HEK293 (cell line): ENCODE results near the gene KIAA1328.

ENCODE experiments used
- CTCF ChIA-PET: fragments of 350-600 bp; formaldehyde crosslinking; extraction: SDS; loops from one replicate; lab custom pipeline; 2021; ENCODE audit warnings: antibody characterized with exemption; lab: Yijun Ruan, JAX
- POLR2A ChIA-PET: fragments of 300-600 bp; formaldehyde crosslinking; extraction: SDS; loops from one replicate; lab custom pipeline; 2020; ENCODE audit warnings: antibody characterized with exemption, inconsistent platforms; lab: Yijun Ruan, JAX
- H3K27ac ChIP-seq: fragments of 200-500 bp; sonication (Bioruptor generic); 2 replicates; pipeline ENCODE4 v1.5.1; 2014; ENCODE audit warnings: low read depth, low read length, control low read depth, inconsistent platforms; ENCODE audit errors: extremely low read depth
- H3K36me3 ChIP-seq, 2 experiments: fragments of 200-500 bp in 1 of 2; sonication (Bioruptor generic) in 1 of 2; 1 replicate in 1 of 2; 2 replicates in 1 of 2; pipeline ENCODE4 v1.5.1; 2014 to 2017; ENCODE audit warnings: inconsistent platforms in 2 of 2, low read length in 2 of 2; ENCODE audit not compliant: control insufficient read depth in 2 of 2, insufficient read depth in 1 of 2
- H3K4me1 ChIP-seq: fragments of 200-500 bp; sonication (Bioruptor generic); 2 replicates; pipeline ENCODE4 v1.5.1; 2014; ENCODE audit warnings: mild to moderate bottlenecking, low read length, inconsistent platforms; ENCODE audit not compliant: control insufficient read depth, insufficient read depth
- H3K4me3 ChIP-seq: 2 replicates; pipeline ENCODE4 v1.5.1; 2011; ENCODE audit warnings: low read depth, mild to moderate bottlenecking, control low read depth, low read length, moderate library complexity
- H3K9me3 ChIP-seq: fragments of 200-500 bp; sonication (Bioruptor generic); 2 replicates; pipeline ENCODE4 v1.5.1; 2014; ENCODE audit warnings: low read depth, low read length, inconsistent platforms; ENCODE audit not compliant: control insufficient read depth, insufficient read depth
- BCL11B ChIP-seq: fragments of 450-650 bp; formaldehyde crosslinking; IDR thresholded peaks from 2 replicates; pipeline ENCODE4 v1.5.1; 2016; ENCODE audit warnings: low read depth, missing biosample characterization, missing genetic modification characterization
- KLF1 ChIP-seq: fragments of 450-650 bp; formaldehyde crosslinking; IDR thresholded peaks from 2 replicates; pipeline ENCODE4 v1.5.1; 2016; ENCODE audit warnings: missing biosample characterization, missing genetic modification characterization
- KLF8 ChIP-seq: fragments of 450-650 bp; formaldehyde crosslinking; IDR thresholded peaks from 2 replicates; pipeline ENCODE4 v1.5.1; 2016; ENCODE audit warnings: missing biosample characterization, missing genetic modification characterization
- PBX3 ChIP-seq: sonication (generic); formaldehyde crosslinking; IDR thresholded peaks from 2 replicates; pipeline ENCODE4 v1.8.1; 2022; ENCODE audit warnings: mild to moderate bottlenecking, moderate library complexity, missing genetic modification reagents
- REST ChIP-seq: fragments of 450-650 bp; formaldehyde crosslinking; IDR thresholded peaks from 2 replicates; pipeline ENCODE4 v1.5.1; 2016; ENCODE audit warnings: missing biosample characterization, missing genetic modification characterization
- ZBTB21 ChIP-seq: fragments of 450-650 bp; formaldehyde crosslinking; IDR thresholded peaks from 2 replicates; pipeline ENCODE4 v1.5.1; 2017; ENCODE audit warnings: missing biosample characterization, missing genetic modification characterization
- ZNF114 ChIP-seq: fragments of 450-650 bp; formaldehyde crosslinking; IDR thresholded peaks from 2 replicates; pipeline ENCODE4 v1.5.0; 2017; ENCODE audit warnings: missing biosample characterization, missing genetic modification characterization
- ZNF157 ChIP-seq: fragments of 450-650 bp; formaldehyde crosslinking; IDR thresholded peaks from 2 replicates; pipeline ENCODE4 v1.5.1; 2016; ENCODE audit warnings: missing biosample characterization, missing genetic modification characterization
- ZNF174 ChIP-seq: fragments of 450-650 bp; formaldehyde crosslinking; IDR thresholded peaks from 2 replicates; pipeline ENCODE4 v1.5.0; 2017; ENCODE audit warnings: missing biosample characterization, mild to moderate bottlenecking, missing genetic modification characterization
- ZNF221 ChIP-seq: fragments of 450-650 bp; formaldehyde crosslinking; IDR thresholded peaks from 2 replicates; pipeline ENCODE4 v1.5.1; 2017; ENCODE audit warnings: missing biosample characterization, missing genetic modification characterization, borderline replicate concordance
- ZNF350 ChIP-seq: fragments of 450-650 bp; formaldehyde crosslinking; IDR thresholded peaks from 2 replicates; pipeline ENCODE4 v1.5.0; 2017; ENCODE audit warnings: missing biosample characterization, mild to moderate bottlenecking, missing genetic modification characterization
- ZNF391 ChIP-seq: fragments of 450-650 bp; formaldehyde crosslinking; IDR thresholded peaks from 2 replicates; pipeline ENCODE4 v1.5.1; 2016; ENCODE audit warnings: low read depth, missing biosample characterization, missing genetic modification characterization, borderline replicate concordance
- ZNF433 ChIP-seq: fragments of 450-650 bp; formaldehyde crosslinking; IDR thresholded peaks from 2 replicates; pipeline ENCODE4 v1.5.1; 2016; ENCODE audit warnings: missing biosample characterization, missing genetic modification characterization, low read depth
- ZNF558 ChIP-seq: fragments of 450-650 bp; formaldehyde crosslinking; IDR thresholded peaks from 2 replicates; pipeline ENCODE4 v1.5.1; 2016; ENCODE audit warnings: missing biosample characterization, missing genetic modification characterization
- ZNF561 ChIP-seq: fragments of 450-650 bp; IDR thresholded peaks from 2 replicates; pipeline ENCODE4 v1.5.1; 2018; ENCODE audit warnings: missing biosample characterization, missing genetic modification characterization, borderline replicate concordance
- ZNF623 ChIP-seq: fragments of 450-650 bp; formaldehyde crosslinking; IDR thresholded peaks from 2 replicates; pipeline ENCODE4 v1.5.1; 2016; ENCODE audit warnings: missing biosample characterization, missing genetic modification characterization
- ZNF677 ChIP-seq: fragments of 450-650 bp; IDR thresholded peaks from 2 replicates; pipeline ENCODE4 v1.5.0; 2018; ENCODE audit warnings: missing biosample characterization, mild to moderate bottlenecking, missing genetic modification characterization, moderate library complexity
- ZNF785 ChIP-seq: fragments of 450-650 bp; formaldehyde crosslinking; IDR thresholded peaks from 2 replicates; pipeline ENCODE4 v1.5.1; 2016; ENCODE audit warnings: missing biosample characterization, missing genetic modification characterization
- ZSCAN18 ChIP-seq: fragments of 450-650 bp; formaldehyde crosslinking; IDR thresholded peaks from 2 replicates; pipeline ENCODE4 v1.5.1; 2016; ENCODE audit warnings: missing biosample characterization, missing genetic modification characterization
- ZSCAN4 ChIP-seq: fragments of 450-650 bp; formaldehyde crosslinking; IDR thresholded peaks from 2 replicates; pipeline ENCODE4 v1.5.1; 2017; ENCODE audit warnings: missing biosample characterization, missing genetic modification characterization

Gene KIAA1328

GRCh38 chr18:37261246-37261840, 432.4 kb downstream of the KIAA1328 start (continued):
- TF ChIP-seq ZSCAN18 (tag by site-specific recombination) = no peak
- TF ChIP-seq ZNF157 (tag by site-specific recombination) = no peak
- no peak for TF ChIP-seq ZNF433 (tag by site-specific recombination)
- TF ChIP-seq BCL11B = no peak
- no peak for TF ChIP-seq ZNF785 (tag by site-specific recombination)
- no peak for TF ChIP-seq ZNF391 (tag by site-specific recombination)
- no peak for TF ChIP-seq REST (tag by site-specific recombination)

GRCh38 chr18:37261988-37262387, 433.1 kb downstream of the KIAA1328 start:
- TF ChIP-seq ZNF350 (tag by site-specific recombination) = no peak
- TF ChIP-seq ZNF114 (tag by site-specific recombination) = no peak
- no peak for TF ChIP-seq ZSCAN4
- TF ChIP-seq ZNF221 = no peak
- TF ChIP-seq ZNF174 (tag by site-specific recombination) = no peak
- no peak for TF ChIP-seq KLF8 (tag by site-specific recombination)
- no peak for TF ChIP-seq KLF1 (tag by site-specific recombination)
- no peak for TF ChIP-seq ZNF623
- TF ChIP-seq ZNF785 (tag by site-specific recombination) = no peak
- TF ChIP-seq ZNF558 (tag by site-specific recombination) = no peak
- TF ChIP-seq ZNF561 (tag by site-specific recombination) = no peak
- no peak for TF ChIP-seq ZNF157 (tag by site-specific recombination)
- no peak for TF ChIP-seq ZBTB21 (tag by site-specific recombination)
- TF ChIP-seq PBX3 (CRISPR knock-in tag) = no peak
- no peak for TF ChIP-seq BCL11B
- TF ChIP-seq ZNF677 (tag by site-specific recombination) = no peak
- TF ChIP-seq, all 188 proteins: peak for 0
- POLR2A ChIA-PET = no interaction called here
- CTCF ChIA-PET = no interaction called here
- H3K36me3 ChIP-seq = no peaks in the 10 kb centered on the region
- no peaks in the 10 kb centered on the region for H3K9me3 ChIP-seq
- no peak overlapping the region for H3K27ac ChIP-seq
- no peak overlapping the region for H3K4me3 ChIP-seq
- H3K4me1 ChIP-seq = no peaks in the 10 kb centered on the region
